Measurements from ENCODE around the gene ROR1.

- TF ChIP-seq CTCF (conservative IDR thresholded peaks at IDR 0.05 in 1 of 2, IDR thresholded peaks at IDR 0.05 in 1 of 2; ENCODE audit: low read depth in 1 of 2, low read length in 2 of 2) (no peak), EZH2 (IDR thresholded peaks at IDR 0.05; ENCODE audit: low read length, missing control alignments) (no peak)
Measured at GRCh38 chr1:63977466-63977865, 203.6 kb downstream of the ROR1 start.
